Neural crest cell (in vitro differentiated cells): ENCODE data around the gene CDH12. TPM values are rescaled to one million over a fixed set of nuclear protein-coding genes. Genes with fewer than 3 reads are reported as not detected.

Experiments used
- DNase-seq: peaks from one replicate; pipeline ENCODE4 v3.0.0; 2021; ENCODE audit warnings: low read depth, mixed read lengths, low spot score
- H3K27ac Mint-ChIP-seq: one replicate; pipeline ENCODE4 v1.8.0; 2021; ENCODE audit warnings: mild to moderate bottlenecking, mixed read lengths; ENCODE audit not compliant: unreplicated experiment
- H3K27me3 Mint-ChIP-seq: 2 replicates; pipeline ENCODE4 v1.8.0; 2021; ENCODE audit warnings: low read depth, mild to moderate bottlenecking, mixed read lengths
- H3K36me3 Mint-ChIP-seq: 2 replicates; pipeline ENCODE4 v1.8.0; 2021; ENCODE audit warnings: low read depth, mild to moderate bottlenecking, mixed read lengths
- H3K4me1 Mint-ChIP-seq: 2 replicates; pipeline ENCODE4 v1.8.0; 2021; ENCODE audit warnings: mixed read lengths
- H3K4me3 Mint-ChIP-seq: one replicate; pipeline ENCODE4 v1.8.0; 2021; ENCODE audit warnings: mild to moderate bottlenecking, mixed read lengths
- H3K9me3 Mint-ChIP-seq: 2 replicates; pipeline ENCODE4 v1.8.0; 2021; ENCODE audit warnings: mixed read lengths
- CTCF ChIP-seq: fragments of 200-600 bp; sonication (generic); conservative IDR thresholded peaks from 2 replicates; pipeline ENCODE4 v1.5.0; 2021; ENCODE audit warnings: antibody characterized with exemption, mild to moderate bottlenecking
- total RNA-seq: library from RNA; stranded (reverse); gene quantifications from 2 replicates; pipeline ENCODE4 v1.2.1, GENCODE V29; 2021

Gene CDH12
- total RNA-seq, 1 donor from 2014 or later: 0.07 TPM

GRCh38 chr5:22846693-22847092, 6.5 kb downstream of the CDH12 start:
- Mint-ChIP-seq H3K27ac (no peak overlapping the region), H3K4me1 (no peaks in the 10 kb centered on the region), H3K4me3 (no peak overlapping the region), H3K27me3 (peaks cover 61% of the 10 kb centered on the region), H3K36me3 (no peaks in the 10 kb centered on the region), H3K9me3 (no peaks in the 10 kb centered on the region)
- TF ChIP-seq CTCF: no peak
- no peak for DNase-seq

GRCh38 chr5:22844636-22845035, 8.5 kb downstream of the CDH12 start:
- Mint-ChIP-seq H3K36me3 (no peaks in the 10 kb centered on the region), H3K27ac (no peak overlapping the region), H3K4me3 (no peak overlapping the region), H3K4me1 (no peaks in the 10 kb centered on the region), H3K27me3 (peaks cover 45% of the 10 kb centered on the region), H3K9me3 (no peaks in the 10 kb centered on the region)
- no peak for TF ChIP-seq CTCF
- no peak for DNase-seq

- no peak overlapping the region for H3K4me3 Mint-ChIP-seq
- H3K27me3 Mint-ChIP-seq: peaks cover 40% of the 10 kb centered on the region
- no peak for TF ChIP-seq CTCF
- no peaks in the 10 kb centered on the region for H3K4me1 Mint-ChIP-seq
- DNase-seq: no peak
- no peaks in the 10 kb centered on the region for H3K36me3 Mint-ChIP-seq
- no peaks in the 10 kb centered on the region for H3K9me3 Mint-ChIP-seq
- H3K27ac Mint-ChIP-seq: no peak overlapping the region
Measured at GRCh38 chr5:22844155-22844554, 9.0 kb downstream of the CDH12 start.

DNA sequence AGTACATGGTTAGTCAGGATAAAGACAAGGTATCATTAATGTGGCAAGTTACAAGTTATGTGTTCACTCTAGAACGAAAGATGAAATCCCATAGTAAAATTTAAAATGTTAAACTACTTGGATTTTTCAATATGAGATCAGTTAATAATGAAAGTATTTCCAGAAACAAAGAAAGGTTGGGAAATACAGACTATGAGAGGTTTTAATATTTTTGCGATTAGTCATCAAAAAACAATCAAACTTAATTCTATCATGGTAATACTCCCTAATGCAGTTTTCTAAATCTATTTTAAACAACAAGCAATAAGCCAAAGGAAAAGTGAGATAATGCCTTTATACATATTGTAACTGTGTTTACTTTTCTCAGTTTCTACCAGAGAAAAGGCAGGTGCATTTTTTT, 10.6 kb downstream of the CDH12 start:
- Mint-ChIP-seq H3K4me1 (no peaks in the 10 kb centered on the region), H3K27ac (no peak overlapping the region), H3K36me3 (no peaks in the 10 kb centered on the region), H3K27me3 (peaks cover 24% of the 10 kb centered on the region), H3K9me3 (no peaks in the 10 kb centered on the region), H3K4me3 (no peak overlapping the region)
- TF ChIP-seq CTCF: no peak
- DNase-seq: no peak

GRCh38 chr5:22837803-22838202, 15.3 kb downstream of the CDH12 start:
- no peaks in the 10 kb centered on the region for H3K9me3 Mint-ChIP-seq
- no peak overlapping the region for H3K4me3 Mint-ChIP-seq
- no peak for TF ChIP-seq CTCF
- H3K36me3 Mint-ChIP-seq: no peaks in the 10 kb centered on the region
- H3K27ac Mint-ChIP-seq: no peak overlapping the region
- no peaks in the 10 kb centered on the region for H3K4me1 Mint-ChIP-seq
- no peak for DNase-seq
- peaks cover 2% of the 10 kb centered on the region for H3K27me3 Mint-ChIP-seq

DNA sequence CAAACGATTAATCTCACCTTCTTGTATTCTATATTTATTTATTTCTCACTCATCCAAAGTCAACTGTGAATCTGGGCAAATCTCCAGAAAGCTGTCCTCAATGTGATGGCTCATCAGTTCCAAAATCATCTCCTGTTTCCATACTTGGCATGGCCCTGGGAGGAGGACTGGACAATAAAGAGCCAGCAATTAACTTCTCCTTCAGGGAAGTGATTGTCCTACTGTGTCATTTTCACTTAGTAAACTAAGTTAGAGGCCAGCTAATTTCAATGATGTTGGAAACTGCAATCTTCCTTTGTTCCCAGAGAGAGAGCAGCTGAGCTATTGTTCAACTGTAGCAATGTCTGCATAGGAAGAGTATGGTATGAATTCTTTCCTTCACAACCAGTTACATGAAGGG, 17.5 kb downstream of the CDH12 start:
- Mint-ChIP-seq H3K4me1 (no peaks in the 10 kb centered on the region), H3K4me3 (no peak overlapping the region), H3K27ac (no peak overlapping the region), H3K27me3 (peaks cover 2% of the 10 kb centered on the region), H3K36me3 (no peaks in the 10 kb centered on the region), H3K9me3 (no peaks in the 10 kb centered on the region)
- no peak for DNase-seq
- TF ChIP-seq CTCF: no peak
